ENCODE data around the gene BOLA3. TPM values are rescaled to one million over a fixed set of nuclear protein-coding genes. Genes with fewer than 3 reads are reported as not detected.

The BOLA3 gene
- total RNA-seq, 1 donor from 2014 or later, result 27.4 TPM

DNA sequence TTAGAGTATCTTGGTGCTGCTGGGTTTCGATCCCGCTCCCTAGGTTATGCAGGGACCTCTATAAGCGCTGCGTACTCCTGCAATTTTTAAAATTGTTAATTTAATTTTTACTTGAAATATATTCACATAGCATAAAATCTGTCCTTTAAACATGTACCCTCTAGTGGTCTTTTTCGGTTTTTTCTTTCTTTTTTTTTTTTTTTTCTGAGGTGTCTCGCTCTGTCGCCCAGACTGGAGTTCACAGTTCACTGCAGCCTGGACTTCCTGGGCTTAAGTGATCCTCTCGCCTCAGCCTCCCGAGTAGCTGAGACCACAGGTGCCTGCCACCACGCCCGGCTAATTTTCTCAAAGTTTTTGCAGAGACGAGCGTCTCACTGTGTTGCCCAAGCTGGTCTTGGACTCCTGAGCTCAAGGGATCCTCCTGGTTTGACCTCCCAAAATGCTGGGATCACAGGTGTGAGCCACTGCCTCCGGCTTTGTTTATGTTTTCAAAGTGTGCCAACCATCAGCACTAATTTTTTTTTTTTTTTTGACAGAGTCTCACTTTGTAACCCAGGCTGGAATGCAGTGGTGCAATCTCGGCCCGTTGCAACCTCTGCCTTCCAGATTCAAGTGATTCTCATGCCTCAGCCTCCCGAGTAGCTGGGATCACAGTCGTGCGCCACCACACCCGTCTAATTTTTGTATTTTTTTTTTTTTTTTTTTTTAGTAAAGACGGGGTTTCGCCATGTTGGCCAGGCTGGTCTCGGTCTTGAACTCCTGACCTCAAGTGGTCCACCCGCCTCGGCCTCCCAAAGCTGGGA lies 31.6 kb upstream of the BOLA3 start:
- Mint-ChIP-seq H3K4me1 (ENCODE audit: low read depth) (peaks cover 28% of the 10 kb centered on the region), H3K36me3 (ENCODE audit: low read depth) (peaks cover 2% of the 10 kb centered on the region), H3K27ac (ENCODE audit: unreplicated experiment) (peak overlapping the region; percentile 85), H3K27me3 (ENCODE audit: low read depth) (peaks cover 2% of the 10 kb centered on the region), H3K4me3 (ENCODE audit: unreplicated experiment) (peak overlapping the region; percentile 78), H3K9me3 (ENCODE audit: low read depth) (no peaks in the 10 kb centered on the region)
- TF ChIP-seq, protein P1, sequence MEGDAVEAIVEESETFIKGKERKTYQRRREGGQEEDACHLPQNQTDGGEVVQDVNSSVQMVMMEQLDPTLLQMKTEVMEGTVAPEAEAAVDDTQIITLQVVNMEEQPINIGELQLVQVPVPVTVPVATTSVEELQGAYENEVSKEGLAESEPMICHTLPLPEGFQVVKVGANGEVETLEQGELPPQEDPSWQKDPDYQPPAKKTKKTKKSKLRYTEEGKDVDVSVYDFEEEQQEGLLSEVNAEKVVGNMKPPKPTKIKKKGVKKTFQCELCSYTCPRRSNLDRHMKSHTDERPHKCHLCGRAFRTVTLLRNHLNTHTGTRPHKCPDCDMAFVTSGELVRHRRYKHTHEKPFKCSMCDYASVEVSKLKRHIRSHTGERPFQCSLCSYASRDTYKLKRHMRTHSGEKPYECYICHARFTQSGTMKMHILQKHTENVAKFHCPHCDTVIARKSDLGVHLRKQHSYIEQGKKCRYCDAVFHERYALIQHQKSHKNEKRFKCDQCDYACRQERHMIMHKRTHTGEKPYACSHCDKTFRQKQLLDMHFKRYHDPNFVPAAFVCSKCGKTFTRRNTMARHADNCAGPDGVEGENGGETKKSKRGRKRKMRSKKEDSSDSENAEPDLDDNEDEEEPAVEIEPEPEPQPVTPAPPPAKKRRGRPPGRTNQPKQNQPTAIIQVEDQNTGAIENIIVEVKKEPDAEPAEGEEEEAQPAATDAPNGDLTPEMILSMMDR (IDR thresholded peaks at IDR 0.05), result peak; percentile 86
- no peak for DNase-seq (ENCODE audit: low spot score)

DNA sequence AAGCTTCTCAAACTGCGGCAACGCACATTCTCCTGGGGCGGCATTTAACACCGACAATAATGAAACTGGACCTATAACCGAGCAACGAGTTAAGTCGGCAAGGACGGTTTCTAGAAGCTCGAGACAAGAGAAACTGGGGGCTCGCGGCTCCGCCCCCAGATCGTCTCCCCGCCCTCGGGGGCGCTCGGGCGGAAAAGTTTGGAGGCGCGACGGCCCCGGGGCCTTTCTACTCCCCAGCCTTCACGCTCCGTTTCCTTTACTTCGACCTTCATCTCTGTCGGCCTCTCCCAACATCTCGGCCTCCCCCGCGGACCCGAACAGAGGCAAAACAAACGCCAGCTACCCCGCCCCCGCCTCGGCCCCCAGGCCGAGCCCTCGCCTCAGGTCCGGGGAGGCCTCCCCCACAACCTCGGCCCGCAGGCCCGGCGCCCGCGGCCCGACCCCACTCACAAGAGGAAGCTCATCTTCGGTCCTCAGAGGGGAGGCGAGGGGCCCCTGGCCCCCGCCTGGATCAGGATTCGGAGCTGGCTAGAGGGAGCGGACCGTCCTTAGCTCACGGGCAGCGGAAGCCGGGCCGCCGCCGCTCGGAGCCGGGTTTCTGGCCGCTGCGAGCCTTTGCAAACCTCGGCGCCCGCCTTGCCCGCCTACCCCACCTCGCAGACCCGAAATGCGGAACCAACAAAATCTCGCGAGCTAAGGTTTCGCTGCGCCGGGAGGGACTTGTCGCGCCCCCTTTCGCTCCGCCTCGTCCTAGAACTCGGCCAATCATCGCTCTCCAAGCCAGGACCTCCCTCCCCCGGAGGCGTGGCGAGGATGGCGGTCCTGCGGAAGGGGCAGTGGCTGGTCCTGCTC lies 30.7 kb upstream of the BOLA3 start, which contains the start of gene MOB1A:
MOB1A (minus strand) TSS at position 669 of the 852 bp plus-strand sequence; CDS start at position 464, 205 bp downstream.
- H3K4me1 Mint-ChIP-seq (ENCODE audit: low read depth), result peaks cover 28% of the 10 kb centered on the region
- peaks cover 2% of the 10 kb centered on the region for H3K36me3 Mint-ChIP-seq (ENCODE audit: low read depth)
- H3K27me3 Mint-ChIP-seq (ENCODE audit: low read depth), result no peaks in the 10 kb centered on the region
- peak; percentile 98 for DNase-seq (ENCODE audit: low spot score)
- H3K27ac Mint-ChIP-seq (ENCODE audit: unreplicated experiment), result peak within 1 kb of the TSS; percentile 85
- TF ChIP-seq, protein P1 (IDR thresholded peaks at IDR 0.05), result no peak
- peak within 1 kb of the TSS; percentile 78 for H3K4me3 Mint-ChIP-seq (ENCODE audit: unreplicated experiment)
- no peaks in the 10 kb centered on the region for H3K9me3 Mint-ChIP-seq (ENCODE audit: low read depth)

DNA sequence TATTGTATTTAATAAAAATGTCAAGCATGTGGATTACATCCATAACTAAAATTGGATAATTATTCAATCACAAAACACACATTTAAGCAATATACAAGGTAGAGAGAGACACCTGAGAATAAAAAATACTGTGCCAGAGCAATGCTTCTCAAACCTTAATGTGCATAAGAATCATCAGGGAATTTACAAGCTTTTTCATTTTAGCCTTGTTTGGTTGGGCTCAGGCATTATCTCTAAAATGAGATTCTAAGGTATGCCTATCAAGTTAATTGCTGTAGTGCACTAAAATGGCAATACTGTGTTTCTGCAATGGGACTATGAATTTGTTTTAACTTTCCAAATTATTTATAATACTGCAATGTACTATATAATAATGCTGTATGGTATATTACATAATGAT lies 30.0 kb upstream of the BOLA3 start:
- peaks cover 2% of the 10 kb centered on the region for H3K36me3 Mint-ChIP-seq (ENCODE audit: low read depth)
- peak overlapping the region; percentile 78 for H3K4me3 Mint-ChIP-seq (ENCODE audit: unreplicated experiment)
- H3K4me1 Mint-ChIP-seq (ENCODE audit: low read depth), result peaks cover 32% of the 10 kb centered on the region
- peak overlapping the region; percentile 85 for H3K27ac Mint-ChIP-seq (ENCODE audit: unreplicated experiment)
- H3K9me3 Mint-ChIP-seq (ENCODE audit: low read depth), result no peaks in the 10 kb centered on the region
- TF ChIP-seq, protein P1 (IDR thresholded peaks at IDR 0.05), result no peak
- H3K27me3 Mint-ChIP-seq (ENCODE audit: low read depth), result no peaks in the 10 kb centered on the region
- no peak for DNase-seq (ENCODE audit: low spot score)

DNA sequence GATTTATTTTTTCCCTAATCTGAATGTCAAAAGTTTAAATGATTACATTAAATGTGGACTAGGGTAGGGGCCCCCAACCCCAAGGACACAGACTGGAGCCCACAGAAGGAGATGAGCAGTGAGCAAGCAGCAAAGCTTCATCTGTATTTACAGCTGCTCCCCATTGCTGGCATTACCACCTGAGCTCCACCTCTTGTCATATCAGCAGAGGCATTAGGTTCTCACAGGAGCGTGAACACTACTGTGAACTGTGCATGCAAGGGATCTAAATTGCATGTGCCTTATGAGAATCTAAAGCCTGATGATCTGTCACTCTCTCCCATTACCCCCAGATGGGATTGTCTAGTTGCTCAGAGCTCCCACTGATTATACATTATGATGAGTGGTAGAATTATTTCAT lies 27.2 kb upstream of the BOLA3 start:
- H3K27me3 Mint-ChIP-seq (ENCODE audit: low read depth), result no peaks in the 10 kb centered on the region
- H3K27ac Mint-ChIP-seq (ENCODE audit: unreplicated experiment), result no peak overlapping the region
- TF ChIP-seq, protein P1 (IDR thresholded peaks at IDR 0.05), result no peak
- H3K4me1 Mint-ChIP-seq (ENCODE audit: low read depth), result peaks cover 39% of the 10 kb centered on the region
- H3K9me3 Mint-ChIP-seq (ENCODE audit: low read depth), result no peaks in the 10 kb centered on the region
- H3K36me3 Mint-ChIP-seq (ENCODE audit: low read depth), result peaks cover 6% of the 10 kb centered on the region
- DNase-seq (ENCODE audit: low spot score), result no peak
- H3K4me3 Mint-ChIP-seq (ENCODE audit: unreplicated experiment), result no peak overlapping the region

DNA sequence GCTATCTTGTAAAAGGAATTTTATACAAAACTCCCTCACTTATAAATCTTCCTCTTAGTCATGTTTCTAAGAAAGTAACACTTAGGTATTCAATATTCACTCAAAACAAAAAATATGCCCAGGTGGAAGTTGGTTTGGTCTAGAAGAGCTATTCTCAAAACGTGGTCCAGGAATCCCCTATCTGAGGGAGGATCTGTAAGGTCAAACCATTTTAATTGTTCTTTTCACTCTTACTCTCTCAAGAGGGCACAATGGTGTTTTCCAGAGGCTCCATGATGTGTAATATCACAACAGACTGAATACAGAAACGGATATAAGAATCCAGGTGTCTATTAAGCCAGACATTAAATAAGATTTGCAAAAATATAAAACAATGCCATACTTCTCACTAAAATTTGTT lies 21.0 kb upstream of the BOLA3 start:
- Mint-ChIP-seq H3K36me3 (ENCODE audit: low read depth) (peaks cover 31% of the 10 kb centered on the region), H3K27ac (ENCODE audit: unreplicated experiment) (no peak overlapping the region), H3K9me3 (ENCODE audit: low read depth) (peaks cover 3% of the 10 kb centered on the region), H3K4me3 (ENCODE audit: unreplicated experiment) (no peak overlapping the region), H3K27me3 (ENCODE audit: low read depth) (no peaks in the 10 kb centered on the region), H3K4me1 (ENCODE audit: low read depth) (peaks cover 11% of the 10 kb centered on the region)
- no peak for DNase-seq (ENCODE audit: low spot score)
- TF ChIP-seq, protein P1 (IDR thresholded peaks at IDR 0.05), result no peak
